ENCODE measurements around the gene PTPMT1.

PTPMT1 gene

DNA sequence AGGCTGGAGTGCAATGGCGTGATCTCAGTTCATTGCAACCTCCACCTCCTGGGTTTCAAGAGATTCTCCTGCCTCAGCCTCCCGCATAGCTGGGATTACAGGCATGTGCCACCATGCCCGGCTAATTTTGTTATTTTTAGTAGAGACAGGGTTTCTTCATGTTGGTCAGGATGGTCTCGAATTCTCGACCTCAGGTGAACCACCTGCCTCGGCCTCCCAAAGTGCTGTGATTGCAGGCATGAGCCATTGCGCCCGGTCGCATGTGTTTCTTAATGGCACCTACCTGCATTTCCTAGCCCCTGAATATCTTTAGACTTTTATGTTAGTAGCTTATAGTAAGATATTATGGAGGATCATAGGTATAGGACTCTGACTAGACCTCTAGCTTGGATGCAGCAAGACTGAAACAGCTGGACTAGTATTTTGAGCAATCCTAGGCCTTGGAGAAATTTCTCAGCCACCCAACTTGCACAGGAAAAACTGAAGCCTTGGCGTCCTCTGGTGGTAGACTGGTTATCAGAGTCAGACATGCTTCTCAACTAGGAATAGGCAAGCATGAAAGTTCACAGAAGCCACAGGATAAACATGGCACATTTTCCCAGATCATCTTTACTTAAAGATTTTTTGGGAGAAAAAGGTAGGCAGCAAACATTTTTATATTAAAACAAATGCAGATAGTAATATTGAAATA lies 51.5 kb downstream of the PTPMT1 start:
- DNase-seq, result no peak

DNA sequence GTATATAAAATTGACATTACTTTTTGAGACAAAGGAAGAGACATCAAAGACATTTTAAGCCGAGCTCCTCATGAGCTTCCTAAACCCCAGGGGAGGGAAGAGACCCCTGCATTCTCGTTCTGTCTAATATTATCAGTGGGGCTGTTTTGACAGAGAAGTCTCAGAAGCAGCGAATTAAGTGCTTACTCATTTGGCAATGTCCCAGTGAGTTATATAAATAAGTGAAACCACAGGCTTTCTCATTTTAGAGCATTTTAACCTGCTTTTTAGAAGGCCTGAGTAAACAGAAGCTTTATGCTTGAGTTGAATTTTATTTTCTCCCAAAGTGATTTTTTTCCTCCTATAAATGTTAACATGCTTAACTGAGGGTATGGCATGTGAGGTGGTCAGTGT lies 52.0 kb downstream of the PTPMT1 start:
- DNase-seq, result no peak

DNA sequence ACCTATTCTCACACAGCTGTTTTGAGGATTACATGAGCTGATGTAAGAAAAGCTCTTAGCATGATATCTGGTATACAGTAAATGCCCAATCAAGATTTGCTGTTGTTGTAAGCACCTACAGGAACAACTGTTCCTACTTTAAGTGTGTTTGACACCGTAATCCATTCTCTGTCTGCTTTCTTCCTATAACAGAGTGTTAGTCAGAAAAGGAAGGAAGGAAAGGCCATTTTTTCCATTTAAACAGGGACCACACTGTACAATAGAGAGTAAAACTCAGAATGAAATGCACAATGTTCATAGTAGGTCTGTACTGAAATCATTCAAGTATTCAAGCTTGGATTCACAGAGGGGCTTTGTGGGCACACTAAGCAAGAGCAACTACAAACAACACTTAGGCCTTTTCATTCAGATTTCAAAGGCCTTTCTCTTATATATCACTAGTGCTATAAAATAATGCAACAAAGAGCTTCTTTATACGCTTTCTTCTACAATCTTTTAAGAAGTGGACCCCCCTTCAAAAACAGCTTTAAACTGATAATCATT lies 55.5 kb downstream of the PTPMT1 start:
- DNase-seq, result no peak
